Measurements from ENCODE around the gene APC2.

APC2 gene, protein sequence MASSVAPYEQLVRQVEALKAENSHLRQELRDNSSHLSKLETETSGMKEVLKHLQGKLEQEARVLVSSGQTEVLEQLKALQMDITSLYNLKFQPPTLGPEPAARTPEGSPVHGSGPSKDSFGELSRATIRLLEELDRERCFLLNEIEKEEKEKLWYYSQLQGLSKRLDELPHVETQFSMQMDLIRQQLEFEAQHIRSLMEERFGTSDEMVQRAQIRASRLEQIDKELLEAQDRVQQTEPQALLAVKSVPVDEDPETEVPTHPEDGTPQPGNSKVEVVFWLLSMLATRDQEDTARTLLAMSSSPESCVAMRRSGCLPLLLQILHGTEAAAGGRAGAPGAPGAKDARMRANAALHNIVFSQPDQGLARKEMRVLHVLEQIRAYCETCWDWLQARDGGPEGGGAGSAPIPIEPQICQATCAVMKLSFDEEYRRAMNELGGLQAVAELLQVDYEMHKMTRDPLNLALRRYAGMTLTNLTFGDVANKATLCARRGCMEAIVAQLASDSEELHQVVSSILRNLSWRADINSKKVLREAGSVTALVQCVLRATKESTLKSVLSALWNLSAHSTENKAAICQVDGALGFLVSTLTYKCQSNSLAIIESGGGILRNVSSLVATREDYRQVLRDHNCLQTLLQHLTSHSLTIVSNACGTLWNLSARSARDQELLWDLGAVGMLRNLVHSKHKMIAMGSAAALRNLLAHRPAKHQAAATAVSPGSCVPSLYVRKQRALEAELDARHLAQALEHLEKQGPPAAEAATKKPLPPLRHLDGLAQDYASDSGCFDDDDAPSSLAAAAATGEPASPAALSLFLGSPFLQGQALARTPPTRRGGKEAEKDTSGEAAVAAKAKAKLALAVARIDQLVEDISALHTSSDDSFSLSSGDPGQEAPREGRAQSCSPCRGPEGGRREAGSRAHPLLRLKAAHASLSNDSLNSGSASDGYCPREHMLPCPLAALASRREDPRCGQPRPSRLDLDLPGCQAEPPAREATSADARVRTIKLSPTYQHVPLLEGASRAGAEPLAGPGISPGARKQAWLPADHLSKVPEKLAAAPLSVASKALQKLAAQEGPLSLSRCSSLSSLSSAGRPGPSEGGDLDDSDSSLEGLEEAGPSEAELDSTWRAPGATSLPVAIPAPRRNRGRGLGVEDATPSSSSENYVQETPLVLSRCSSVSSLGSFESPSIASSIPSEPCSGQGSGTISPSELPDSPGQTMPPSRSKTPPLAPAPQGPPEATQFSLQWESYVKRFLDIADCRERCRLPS (N-terminal part only)

DNA sequence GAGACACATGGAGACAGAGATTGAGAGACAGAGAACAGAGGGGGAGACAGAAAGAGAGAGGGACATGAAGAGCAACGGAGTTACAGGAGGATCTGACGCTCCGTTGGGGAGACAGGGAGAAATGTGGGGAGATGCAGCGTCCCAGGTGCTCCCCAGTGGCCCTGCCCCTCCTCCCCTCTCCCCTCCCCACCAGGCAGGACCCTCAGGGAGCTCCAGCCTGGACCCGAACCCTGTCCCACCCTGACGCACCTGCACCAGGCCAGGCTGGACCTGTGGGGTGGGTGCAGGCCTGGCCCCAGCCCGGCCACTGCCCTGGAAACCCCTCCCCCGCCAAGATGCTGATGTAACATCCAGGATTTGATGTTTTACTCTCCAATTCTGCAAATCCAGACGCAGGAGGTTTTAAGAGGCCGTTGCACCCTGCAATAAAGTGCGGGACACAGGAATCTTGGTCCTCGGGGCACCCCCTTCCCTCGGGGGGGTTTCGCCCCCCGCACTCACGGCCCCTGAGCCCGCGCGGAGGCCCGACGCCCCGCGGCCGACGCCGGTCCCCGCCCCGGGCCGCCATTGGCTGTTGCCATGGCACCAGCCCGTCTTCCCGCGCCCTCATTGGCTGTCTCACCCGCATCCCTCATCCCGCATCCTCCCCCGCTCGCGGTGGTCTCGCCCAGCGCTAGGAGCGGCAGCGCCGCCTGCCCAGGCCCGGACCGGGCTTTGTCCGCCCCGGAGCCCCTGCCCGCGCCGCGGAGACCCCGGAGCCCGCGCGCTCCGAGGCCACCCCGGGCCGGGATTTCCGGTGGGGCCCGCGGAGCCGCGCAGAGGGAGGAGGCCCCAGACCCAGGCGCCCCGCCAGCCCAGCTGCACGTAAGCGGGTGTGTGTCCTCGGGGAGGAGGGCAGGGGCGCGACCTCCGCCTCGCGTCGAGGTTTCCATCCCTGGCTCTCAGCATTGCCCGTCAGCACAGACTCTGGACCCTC is at the start of gene APC2:
TSS of gene APC2 (plus strand) at position 655 of the 976 bp plus-strand sequence. CDS start 2,881 bp downstream, outside the sequence.
- TF ChIP-seq, protein P1, sequence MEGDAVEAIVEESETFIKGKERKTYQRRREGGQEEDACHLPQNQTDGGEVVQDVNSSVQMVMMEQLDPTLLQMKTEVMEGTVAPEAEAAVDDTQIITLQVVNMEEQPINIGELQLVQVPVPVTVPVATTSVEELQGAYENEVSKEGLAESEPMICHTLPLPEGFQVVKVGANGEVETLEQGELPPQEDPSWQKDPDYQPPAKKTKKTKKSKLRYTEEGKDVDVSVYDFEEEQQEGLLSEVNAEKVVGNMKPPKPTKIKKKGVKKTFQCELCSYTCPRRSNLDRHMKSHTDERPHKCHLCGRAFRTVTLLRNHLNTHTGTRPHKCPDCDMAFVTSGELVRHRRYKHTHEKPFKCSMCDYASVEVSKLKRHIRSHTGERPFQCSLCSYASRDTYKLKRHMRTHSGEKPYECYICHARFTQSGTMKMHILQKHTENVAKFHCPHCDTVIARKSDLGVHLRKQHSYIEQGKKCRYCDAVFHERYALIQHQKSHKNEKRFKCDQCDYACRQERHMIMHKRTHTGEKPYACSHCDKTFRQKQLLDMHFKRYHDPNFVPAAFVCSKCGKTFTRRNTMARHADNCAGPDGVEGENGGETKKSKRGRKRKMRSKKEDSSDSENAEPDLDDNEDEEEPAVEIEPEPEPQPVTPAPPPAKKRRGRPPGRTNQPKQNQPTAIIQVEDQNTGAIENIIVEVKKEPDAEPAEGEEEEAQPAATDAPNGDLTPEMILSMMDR (IDR thresholded peaks at IDR 0.05; ENCODE audit: low read depth, low read length) = no peak
- no peak for DNase-seq (ENCODE audit: extremely low read depth, low read depth)

DNA sequence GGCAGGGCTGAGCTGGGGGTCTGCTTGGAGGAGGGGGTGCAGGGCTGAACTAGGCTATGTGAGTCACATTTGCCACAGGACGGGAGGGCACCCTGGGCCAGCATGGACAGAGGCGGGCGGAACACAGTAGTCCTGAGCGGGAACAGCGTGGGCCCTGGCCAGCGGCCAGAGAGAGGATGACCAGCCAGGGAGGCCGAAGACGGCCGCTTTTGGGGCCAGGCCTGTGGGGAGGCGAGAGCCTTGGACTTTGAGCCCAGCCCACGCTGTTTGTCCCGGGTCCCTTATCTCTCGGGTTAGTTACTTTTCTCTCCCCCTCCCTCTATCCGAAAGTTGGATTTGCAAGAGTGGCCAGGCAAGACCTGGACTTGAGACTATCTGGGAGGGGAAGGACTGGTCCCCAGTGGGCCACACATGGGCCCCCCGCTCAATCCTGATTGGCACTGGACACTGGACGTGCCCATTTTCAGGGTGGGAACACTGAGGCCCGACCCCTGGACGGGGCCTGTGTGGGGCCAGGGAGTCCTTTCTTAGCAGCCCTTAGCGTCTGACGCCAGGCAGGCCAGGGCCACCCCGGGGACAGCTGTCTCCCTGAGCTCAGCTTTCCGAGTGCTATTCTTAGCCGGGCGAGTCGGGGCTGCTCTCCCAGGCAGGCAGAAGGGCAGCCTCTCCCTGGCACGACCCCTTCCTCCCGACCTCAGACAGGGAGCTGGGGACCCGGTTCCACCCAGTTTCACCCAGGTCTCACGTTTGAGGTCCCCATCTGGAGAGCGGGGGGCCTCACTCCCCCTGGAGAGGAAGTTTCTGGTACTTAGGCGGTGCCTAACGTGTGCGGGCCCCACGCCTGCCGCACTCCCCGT is 49.4 kb upstream of the APC2 start:
- no peak for DNase-seq (ENCODE audit: extremely low read depth, low read depth)
- TF ChIP-seq, protein P1 (IDR thresholded peaks at IDR 0.05; ENCODE audit: low read depth, low read length) = no peak

DNA sequence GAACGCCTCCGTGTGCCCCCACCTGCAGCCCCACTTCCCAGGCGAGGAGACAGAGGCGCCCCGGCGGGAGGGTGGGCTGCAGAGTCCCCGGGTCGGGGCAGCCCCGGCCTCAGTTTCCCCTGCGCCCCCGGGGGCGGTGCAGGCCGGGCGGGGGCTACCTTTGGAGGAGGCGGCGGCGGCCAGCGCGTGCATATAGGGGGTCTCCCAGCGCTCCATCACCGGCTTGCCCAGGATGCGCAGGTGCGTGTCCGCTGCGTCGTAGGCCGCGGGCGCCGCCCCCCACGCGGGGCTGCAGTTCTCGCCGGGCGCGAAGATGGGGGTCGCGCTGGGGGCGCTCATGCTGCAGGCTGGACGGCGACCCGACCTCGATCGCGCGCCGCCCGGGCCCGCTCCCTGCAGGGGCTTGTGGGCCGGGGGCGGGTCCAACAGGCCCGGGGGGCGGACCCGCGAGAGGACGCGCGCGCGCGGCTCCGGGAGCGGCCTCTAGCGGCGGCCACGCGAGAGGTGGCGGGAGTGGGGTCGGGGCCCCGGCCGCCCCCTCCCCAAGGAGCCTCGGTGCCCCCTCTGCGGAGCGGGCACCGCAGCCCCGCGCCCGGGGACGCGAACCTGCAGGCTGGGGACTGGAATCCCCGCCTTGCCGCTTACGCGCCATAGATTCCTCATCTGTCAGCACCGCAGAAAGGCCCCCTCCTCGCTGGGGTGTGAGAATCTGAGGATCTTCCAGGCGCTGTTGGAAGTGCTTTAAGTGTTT is 48.6 kb upstream of the APC2 start, which contains the start of gene GAMT:
TSS of gene GAMT (minus strand) at position 405 of the 751 bp plus-strand sequence. CDS start at position 339, 66 bp downstream.
- DNase-seq (ENCODE audit: extremely low read depth, low read depth) = no peak
- TF ChIP-seq, protein P1 (IDR thresholded peaks at IDR 0.05; ENCODE audit: low read depth, low read length) = peak; percentile 17

DNA sequence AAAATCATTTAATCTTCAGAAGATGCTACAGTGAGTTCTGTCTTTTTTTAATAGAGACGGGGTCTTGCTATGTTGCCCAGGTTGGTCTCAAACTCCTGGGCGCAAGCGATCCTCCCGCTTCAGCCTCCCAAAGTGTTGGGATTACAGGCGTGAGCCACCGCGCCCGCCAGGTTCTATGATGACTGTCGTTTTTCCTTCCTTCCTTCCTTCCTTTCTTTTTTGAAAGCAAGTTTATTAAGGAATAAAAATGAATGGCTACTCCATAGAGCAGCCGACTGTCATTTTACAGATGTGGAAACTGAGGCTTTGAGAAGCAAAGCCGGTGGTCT is 48.1 kb upstream of the APC2 start:
- DNase-seq (ENCODE audit: extremely low read depth, low read depth) = no peak
- TF ChIP-seq, protein P1 (IDR thresholded peaks at IDR 0.05; ENCODE audit: low read depth, low read length) = no peak

DNA sequence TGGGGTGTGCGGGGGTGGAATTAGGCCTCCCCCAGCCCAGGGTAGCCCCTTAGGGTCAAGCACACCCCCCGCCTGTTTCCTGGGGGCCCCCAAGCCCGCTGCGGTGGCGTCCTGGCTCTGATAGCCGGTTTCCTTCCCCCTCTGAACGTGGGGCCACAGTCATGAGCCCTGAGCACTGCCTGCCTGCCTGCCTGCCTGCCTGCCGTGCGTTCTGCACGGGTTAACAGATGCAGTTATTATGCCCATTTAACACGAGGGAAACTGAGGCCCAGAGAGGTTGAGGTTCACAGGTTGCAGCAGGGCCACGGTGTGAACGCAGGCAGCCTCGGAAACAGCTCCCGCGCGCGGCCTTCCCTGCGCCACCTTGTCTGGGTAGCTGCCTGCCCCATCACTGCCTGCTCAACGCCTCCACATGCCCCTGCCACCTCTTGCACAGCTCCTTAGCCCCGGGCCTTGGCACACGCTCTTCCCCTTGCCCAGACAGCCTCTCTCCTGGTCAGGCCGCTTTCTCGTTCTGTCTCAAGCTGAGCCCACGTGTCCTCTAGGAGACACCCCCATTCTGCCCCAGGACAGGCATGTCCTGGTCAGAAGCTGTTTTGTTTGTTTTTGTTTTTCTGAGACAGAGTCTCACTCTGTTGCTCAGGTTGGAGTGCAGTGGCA is 47.4 kb upstream of the APC2 start:
- DNase-seq (ENCODE audit: extremely low read depth, low read depth) = no peak
- TF ChIP-seq, protein P1 (IDR thresholded peaks at IDR 0.05; ENCODE audit: low read depth, low read length) = no peak

Data from AG09319 (cell line).